ENCODE measurements around the gene MDN1. TPM values are rescaled to one million over a fixed set of nuclear protein-coding genes. Genes with fewer than 3 reads are reported as not detected.

The MDN1 gene
- total and polyA plus RNA-seq, 11 donors, result 9.1 to 38.0 (median 24.4) TPM

GRCh38 chr6:89661559-89661958 is 158.0 kb downstream of the MDN1 start:
- Histone ChIP-seq H3K4me1 (peaks cover 0 to 10% (median 0%) of the 10 kb centered on the region in 12 donors), H3K27ac (no peak overlapping the region), H3K4me3 (no peak overlapping the region), H3K9me3 (no peaks in the 10 kb centered on the region), H3K27me3 (no peaks in the 10 kb centered on the region), H3K36me3 (peaks cover 0 to 100% (median 96%) of the 10 kb centered on the region in 9 donors)
- intact Hi-C loops (cut with DNase I), result no loop called here
- DNase-seq (no peak), ATAC-seq (no peak)
- WGBS, 4 donors, result 52 to 68% (median 58%) methylated on average over 1 of the region's 1 CpG
- no peak for TF ChIP-seq POLR2A (IDR thresholded peaks at IDR 0.05)
- TF ChIP-seq, protein P1, sequence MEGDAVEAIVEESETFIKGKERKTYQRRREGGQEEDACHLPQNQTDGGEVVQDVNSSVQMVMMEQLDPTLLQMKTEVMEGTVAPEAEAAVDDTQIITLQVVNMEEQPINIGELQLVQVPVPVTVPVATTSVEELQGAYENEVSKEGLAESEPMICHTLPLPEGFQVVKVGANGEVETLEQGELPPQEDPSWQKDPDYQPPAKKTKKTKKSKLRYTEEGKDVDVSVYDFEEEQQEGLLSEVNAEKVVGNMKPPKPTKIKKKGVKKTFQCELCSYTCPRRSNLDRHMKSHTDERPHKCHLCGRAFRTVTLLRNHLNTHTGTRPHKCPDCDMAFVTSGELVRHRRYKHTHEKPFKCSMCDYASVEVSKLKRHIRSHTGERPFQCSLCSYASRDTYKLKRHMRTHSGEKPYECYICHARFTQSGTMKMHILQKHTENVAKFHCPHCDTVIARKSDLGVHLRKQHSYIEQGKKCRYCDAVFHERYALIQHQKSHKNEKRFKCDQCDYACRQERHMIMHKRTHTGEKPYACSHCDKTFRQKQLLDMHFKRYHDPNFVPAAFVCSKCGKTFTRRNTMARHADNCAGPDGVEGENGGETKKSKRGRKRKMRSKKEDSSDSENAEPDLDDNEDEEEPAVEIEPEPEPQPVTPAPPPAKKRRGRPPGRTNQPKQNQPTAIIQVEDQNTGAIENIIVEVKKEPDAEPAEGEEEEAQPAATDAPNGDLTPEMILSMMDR (IDR thresholded peaks at IDR 0.05), result no peak

GRCh38 chr6:89660981-89661380 is 158.6 kb downstream of the MDN1 start:
- Histone ChIP-seq H3K4me3 (no peak overlapping the region), H3K9me3 (no peaks in the 10 kb centered on the region), H3K27ac (no peak overlapping the region), H3K36me3 (peaks cover 0 to 100% (median 96%) of the 10 kb centered on the region in 9 donors), H3K27me3 (no peaks in the 10 kb centered on the region), H3K4me1 (peaks cover 0 to 10% (median 0%) of the 10 kb centered on the region in 12 donors)
- DNase-seq (no peak), ATAC-seq (peak in 2 of 4 donors; percentile 25 to 31)
- intact Hi-C loops (cut with DNase I), result no loop called here
- TF ChIP-seq POLR2A (IDR thresholded peaks at IDR 0.05), result no peak
- TF ChIP-seq, protein P1 (IDR thresholded peaks at IDR 0.05), result no peak
- WGBS, 4 donors, result 78 to 92% (median 89%) methylated on average over 4 of the region's 4 CpGs

GRCh38 chr6:89657445-89658158 is 162.0 kb downstream of the MDN1 start:
- ATAC-seq, result no peak
- H3K27me3 ChIP-seq, result no peaks in the 10 kb centered on the region
- intact Hi-C loops (cut with DNase I), result loop anchor here in 1 of 10 donors (10.0 kb wide), 1 partner anchor 687 kb away; no protein-coding TSS in a partner anchor
- H3K9me3 ChIP-seq, result no peaks in the 10 kb centered on the region
- no peak for DNase-seq
- WGBS, 4 donors, result 89 to 92% (median 91%) methylated on average over 13 of the region's 13 CpGs
- H3K4me1 ChIP-seq, result peaks cover 0 to 10% (median 0%) of the 10 kb centered on the region in 12 donors
- no peak overlapping the region for H3K27ac ChIP-seq
- no peak for TF ChIP-seq POLR2A (IDR thresholded peaks at IDR 0.05)
- TF ChIP-seq, protein P1 (IDR thresholded peaks at IDR 0.05), result no peak
- peaks cover 0 to 100% (median 100%) of the 10 kb centered on the region in 9 donors for H3K36me3 ChIP-seq
- no peak overlapping the region for H3K4me3 ChIP-seq

DNA sequence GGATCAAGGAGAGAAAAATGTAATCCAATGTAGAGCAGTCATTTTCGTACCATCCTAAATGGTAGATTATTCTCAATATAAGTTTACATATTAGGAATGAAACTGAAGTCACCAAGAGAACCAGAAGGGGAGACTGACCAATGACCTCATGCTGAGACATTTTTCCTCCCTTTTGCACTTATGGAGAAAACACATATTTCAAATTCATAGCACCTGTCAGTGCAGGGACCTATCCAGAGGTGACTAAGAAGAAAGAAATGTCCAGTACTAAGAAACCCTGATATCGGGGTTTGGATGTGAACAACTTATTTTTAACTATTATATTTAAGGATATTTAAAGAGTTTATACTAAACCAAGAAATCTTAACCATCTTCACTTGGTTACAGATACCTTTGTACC is 164.5 kb downstream of the MDN1 start:
- TF ChIP-seq, protein P1 (IDR thresholded peaks at IDR 0.05), result no peak
- TF ChIP-seq POLR2A (IDR thresholded peaks at IDR 0.05), result no peak
- no peak overlapping the region for H3K4me3 ChIP-seq
- 92 to 96% (median 93%) methylated on average over 2 of the region's 2 CpGs for WGBS, 4 donors
- peaks cover 0 to 100% (median 96%) of the 10 kb centered on the region in 9 donors for H3K36me3 ChIP-seq
- DNase-seq, result no peak
- H3K4me1 ChIP-seq, result no peaks in the 10 kb centered on the region
- no peak for ATAC-seq
- H3K27me3 ChIP-seq, result no peaks in the 10 kb centered on the region
- no peaks in the 10 kb centered on the region for H3K9me3 ChIP-seq
- H3K27ac ChIP-seq, result no peak overlapping the region
- intact Hi-C loops (cut with DNase I), result loop anchor here in 1 of 10 donors (10.0 kb wide), 1 partner anchor 690 kb away; no protein-coding TSS in a partner anchor
